ENCODE data around the gene C16orf78.

C16orf78 gene

GRCh38 chr16:49416001-49416675 lies 42.5 kb downstream of the C16orf78 start:
- no peak for DNase-seq (ENCODE audit: low spot score)
- Histone ChIP-seq H3K36me3 (ENCODE audit: low read depth) (no peaks in the 10 kb centered on the region), H3K9me3 (ENCODE audit: severe bottlenecking) (no peaks in the 10 kb centered on the region), H3K27me3 (ENCODE audit: insufficient read depth, poor library complexity, severe bottlenecking) (peaks cover 21% of the 10 kb centered on the region), H3K4me1 (ENCODE audit: insufficient read depth, poor library complexity, severe bottlenecking) (no peaks in the 10 kb centered on the region), H3K27ac (ENCODE audit: poor library complexity, severe bottlenecking) (no peak overlapping the region), H3K4me3 (ENCODE audit: severe bottlenecking) (no peak overlapping the region)
- ATAC-seq (ENCODE audit: low read depth): no peak
- TF ChIP-seq, protein P1, sequence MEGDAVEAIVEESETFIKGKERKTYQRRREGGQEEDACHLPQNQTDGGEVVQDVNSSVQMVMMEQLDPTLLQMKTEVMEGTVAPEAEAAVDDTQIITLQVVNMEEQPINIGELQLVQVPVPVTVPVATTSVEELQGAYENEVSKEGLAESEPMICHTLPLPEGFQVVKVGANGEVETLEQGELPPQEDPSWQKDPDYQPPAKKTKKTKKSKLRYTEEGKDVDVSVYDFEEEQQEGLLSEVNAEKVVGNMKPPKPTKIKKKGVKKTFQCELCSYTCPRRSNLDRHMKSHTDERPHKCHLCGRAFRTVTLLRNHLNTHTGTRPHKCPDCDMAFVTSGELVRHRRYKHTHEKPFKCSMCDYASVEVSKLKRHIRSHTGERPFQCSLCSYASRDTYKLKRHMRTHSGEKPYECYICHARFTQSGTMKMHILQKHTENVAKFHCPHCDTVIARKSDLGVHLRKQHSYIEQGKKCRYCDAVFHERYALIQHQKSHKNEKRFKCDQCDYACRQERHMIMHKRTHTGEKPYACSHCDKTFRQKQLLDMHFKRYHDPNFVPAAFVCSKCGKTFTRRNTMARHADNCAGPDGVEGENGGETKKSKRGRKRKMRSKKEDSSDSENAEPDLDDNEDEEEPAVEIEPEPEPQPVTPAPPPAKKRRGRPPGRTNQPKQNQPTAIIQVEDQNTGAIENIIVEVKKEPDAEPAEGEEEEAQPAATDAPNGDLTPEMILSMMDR (IDR thresholded peaks at IDR 0.05; ENCODE audit: poor library complexity, severe bottlenecking): no peak

- Histone ChIP-seq H3K9me3 (ENCODE audit: severe bottlenecking) (no peaks in the 10 kb centered on the region), H3K27me3 (ENCODE audit: insufficient read depth, poor library complexity, severe bottlenecking) (peaks cover 21% of the 10 kb centered on the region), H3K27ac (ENCODE audit: poor library complexity, severe bottlenecking) (no peak overlapping the region), H3K36me3 (ENCODE audit: low read depth) (no peaks in the 10 kb centered on the region), H3K4me1 (ENCODE audit: insufficient read depth, poor library complexity, severe bottlenecking) (no peaks in the 10 kb centered on the region), H3K4me3 (ENCODE audit: severe bottlenecking) (no peak overlapping the region)
- ATAC-seq (ENCODE audit: low read depth) (no peak), DNase-seq (ENCODE audit: low spot score) (no peak)
- TF ChIP-seq, protein P1 (IDR thresholded peaks at IDR 0.05; ENCODE audit: poor library complexity, severe bottlenecking): no peak
These were observed 43.8 kb downstream of the C16orf78 start for GRCh38 chr16:49417354-49417753.

DNA sequence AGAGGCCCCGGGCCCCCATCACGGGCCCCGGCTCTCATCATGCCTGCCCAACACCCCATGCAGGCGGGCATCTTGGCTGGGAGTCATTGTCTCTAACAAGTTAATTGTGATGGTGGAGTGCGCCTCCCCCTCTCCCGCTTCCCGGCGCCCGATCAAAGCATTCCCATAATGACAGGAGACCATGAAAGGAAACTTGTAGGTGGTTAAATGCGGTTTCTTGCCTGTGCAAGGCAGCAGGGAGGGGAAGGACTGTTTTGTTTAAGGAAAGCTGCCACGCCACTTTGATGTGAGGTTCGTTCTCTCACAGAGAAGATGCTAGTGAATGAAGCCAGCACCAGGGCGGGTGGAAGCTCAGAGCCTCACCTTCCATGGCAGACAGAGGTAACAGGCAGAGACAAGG lies 45.4 kb downstream of the C16orf78 start:
- ATAC-seq (ENCODE audit: low read depth) (no peak), DNase-seq (ENCODE audit: low spot score) (no peak)
- H3K4me3 ChIP-seq (ENCODE audit: severe bottlenecking): no peak overlapping the region
- H3K36me3 ChIP-seq (ENCODE audit: low read depth): no peaks in the 10 kb centered on the region
- no peaks in the 10 kb centered on the region for H3K4me1 ChIP-seq (ENCODE audit: insufficient read depth, poor library complexity, severe bottlenecking)
- no peaks in the 10 kb centered on the region for H3K9me3 ChIP-seq (ENCODE audit: severe bottlenecking)
- no peak overlapping the region for H3K27ac ChIP-seq (ENCODE audit: poor library complexity, severe bottlenecking)
- TF ChIP-seq, protein P1 (IDR thresholded peaks at IDR 0.05; ENCODE audit: poor library complexity, severe bottlenecking): no peak
- H3K27me3 ChIP-seq (ENCODE audit: insufficient read depth, poor library complexity, severe bottlenecking): peaks cover 21% of the 10 kb centered on the region

- no peak for DNase-seq (ENCODE audit: low spot score)
- H3K4me3 ChIP-seq (ENCODE audit: severe bottlenecking): no peak overlapping the region
- TF ChIP-seq, protein P1 (IDR thresholded peaks at IDR 0.05; ENCODE audit: poor library complexity, severe bottlenecking): no peak
- no peak overlapping the region for H3K27ac ChIP-seq (ENCODE audit: poor library complexity, severe bottlenecking)
- peaks cover 21% of the 10 kb centered on the region for H3K27me3 ChIP-seq (ENCODE audit: insufficient read depth, poor library complexity, severe bottlenecking)
- ATAC-seq (ENCODE audit: low read depth): no peak
- H3K9me3 ChIP-seq (ENCODE audit: severe bottlenecking): no peaks in the 10 kb centered on the region
- H3K36me3 ChIP-seq (ENCODE audit: low read depth): no peaks in the 10 kb centered on the region
- no peaks in the 10 kb centered on the region for H3K4me1 ChIP-seq (ENCODE audit: insufficient read depth, poor library complexity, severe bottlenecking)
These were observed 46.3 kb downstream of the C16orf78 start for GRCh38 chr16:49419862-49420261.

- Histone ChIP-seq H3K9me3 (ENCODE audit: severe bottlenecking) (no peaks in the 10 kb centered on the region), H3K4me1 (ENCODE audit: insufficient read depth, poor library complexity, severe bottlenecking) (no peaks in the 10 kb centered on the region), H3K36me3 (ENCODE audit: low read depth) (no peaks in the 10 kb centered on the region), H3K27me3 (ENCODE audit: insufficient read depth, poor library complexity, severe bottlenecking) (peaks cover 18% of the 10 kb centered on the region), H3K4me3 (ENCODE audit: severe bottlenecking) (no peak overlapping the region), H3K27ac (ENCODE audit: poor library complexity, severe bottlenecking) (no peak overlapping the region)
- TF ChIP-seq, protein P1 (IDR thresholded peaks at IDR 0.05; ENCODE audit: poor library complexity, severe bottlenecking): no peak
- ATAC-seq (ENCODE audit: low read depth) (no peak), DNase-seq (ENCODE audit: low spot score) (no peak)
These were observed 49.3 kb downstream of the C16orf78 start for GRCh38 chr16:49422896-49423295.
